SK-N-SH treated with all-trans-retinoic acid at 6 μM for 48 hours (cell line): Measurements from ENCODE around the gene CCND1.

Experiments used
- ATAC-seq: fragments of 200-7000 bp; cut with Tn5 transposase; 3 replicates; pipeline ENCODE4 v1.9.1; 2020; ENCODE audit warnings: mild to moderate bottlenecking, moderate library complexity
- ARNTL ChIP-seq: fragments of 450-650 bp; formaldehyde crosslinking; IDR thresholded peaks from 2 replicates; pipeline ENCODE4 v1.5.0; 2020; ENCODE audit warnings: low read depth, mild to moderate bottlenecking, moderate library complexity, borderline replicate concordance
- CSDC2 ChIP-seq: fragments of 250-450 bp; sonication (Bioruptor Pico); IDR thresholded peaks from 2 replicates; pipeline ENCODE4 v1.5.0; 2020; ENCODE audit warnings: mild to moderate bottlenecking, moderate library complexity
- ESRRG ChIP-seq: fragments of 250-450 bp; sonication (Bioruptor Pico); IDR thresholded peaks from 2 replicates; pipeline ENCODE4 v1.6.1; 2021; ENCODE audit warnings: mild to moderate bottlenecking
- GLIS3 ChIP-seq: fragments of 250-450 bp; sonication (Bioruptor Pico); IDR thresholded peaks from 2 replicates; pipeline ENCODE4 v1.5.0; 2020; ENCODE audit warnings: mild to moderate bottlenecking, moderate library complexity
- ISL1 ChIP-seq: fragments of 250-450 bp; sonication (Bioruptor Pico); IDR thresholded peaks from 2 replicates; pipeline ENCODE4 v2.1.2; 2022; ENCODE audit warnings: mild to moderate bottlenecking, moderate library complexity
- OSR1 ChIP-seq: fragments of 250-450 bp; sonication (Bioruptor Pico); IDR thresholded peaks from 2 replicates; pipeline ENCODE4 v1.8.0; 2022; ENCODE audit warnings: moderate library complexity, mild to moderate bottlenecking, inconsistent platforms
- PPARA ChIP-seq: fragments of 250-450 bp; sonication (Bioruptor Pico); IDR thresholded peaks from 2 replicates; pipeline ENCODE4 v1.5.0; 2020; ENCODE audit warnings: mild to moderate bottlenecking, borderline replicate concordance
- RARB ChIP-seq: fragments of 250-450 bp; sonication (Bioruptor Pico); IDR thresholded peaks from 2 replicates; pipeline ENCODE4 v1.8.0; 2021; ENCODE audit warnings: mild to moderate bottlenecking, moderate library complexity
- SNAI2 ChIP-seq: fragments of 250-450 bp; sonication (Bioruptor Pico); IDR thresholded peaks from 2 replicates; pipeline ENCODE4 v1.5.0; 2020; ENCODE audit warnings: mild to moderate bottlenecking, moderate library complexity
- TCF4 ChIP-seq: fragments of 250-450 bp; sonication (Bioruptor Pico); IDR thresholded peaks from 2 replicates; pipeline ENCODE4 v1.8.0; 2021; ENCODE audit warnings: mild to moderate bottlenecking, moderate library complexity, borderline replicate concordance
- TOX ChIP-seq: fragments of 250-450 bp; sonication (Bioruptor Pico); IDR thresholded peaks from 2 replicates; pipeline ENCODE4 v1.8.0; 2021; ENCODE audit warnings: mild to moderate bottlenecking, moderate library complexity, borderline replicate concordance
- ZC3H10 ChIP-seq: fragments of 250-450 bp; sonication (Bioruptor Pico); IDR thresholded peaks from 2 replicates; pipeline ENCODE4 v1.5.1; 2021; ENCODE audit warnings: mild to moderate bottlenecking, moderate library complexity
- ZFP3 ChIP-seq: fragments of 250-450 bp; sonication (Bioruptor Pico); IDR thresholded peaks from 2 replicates; pipeline ENCODE4 v1.5.0; 2020; ENCODE audit warnings: mild to moderate bottlenecking, moderate library complexity
- ZFP30 ChIP-seq: fragments of 450-650 bp; formaldehyde crosslinking; IDR thresholded peaks from 2 replicates; pipeline ENCODE4 v1.5.0; 2022; ENCODE audit warnings: mild to moderate bottlenecking, moderate library complexity
- ZNF565 ChIP-seq: fragments of 450-650 bp; formaldehyde crosslinking; conservative IDR thresholded peaks from 2 replicates; pipeline ENCODE4 v1.5.0; 2020; ENCODE audit warnings: low read depth, mild to moderate bottlenecking, moderate library complexity
- ZNF70 ChIP-seq: fragments of 450-650 bp; formaldehyde crosslinking; IDR thresholded peaks from 2 replicates; pipeline ENCODE4 v1.5.0; 2020; ENCODE audit warnings: mild to moderate bottlenecking, moderate library complexity
- ZNF8 ChIP-seq: fragments of 450-650 bp; formaldehyde crosslinking; IDR thresholded peaks from 2 replicates; pipeline ENCODE4 v1.5.0; 2020; ENCODE audit warnings: mild to moderate bottlenecking, moderate library complexity
- TF ChIP-seq, protein P1 (sequence below): fragments of 250-450 bp; sonication (Bioruptor Pico); IDR thresholded peaks from 2 replicates; pipeline ENCODE4 v1.5.0; 2020; ENCODE audit warnings: mild to moderate bottlenecking, moderate library complexity
- TF ChIP-seq, protein P2 (sequence below): fragments of 250-450 bp; sonication (Bioruptor Pico); IDR thresholded peaks from 2 replicates; pipeline ENCODE4 v1.5.1; 2021; ENCODE audit warnings: mild to moderate bottlenecking, moderate library complexity
- TF ChIP-seq, protein P3 (sequence below): fragments of 250-450 bp; sonication (Bioruptor Pico); IDR thresholded peaks from 2 replicates; pipeline ENCODE4 v1.5.1; 2020; ENCODE audit warnings: low read depth, mild to moderate bottlenecking, moderate library complexity
- TF ChIP-seq, protein P4 (sequence below): fragments of 250-450 bp; sonication (Bioruptor Pico); IDR thresholded peaks from 2 replicates; pipeline ENCODE4 v1.8.0; 2020; ENCODE audit warnings: mild to moderate bottlenecking, moderate library complexity, borderline replicate concordance

The CCND1 gene

DNA sequence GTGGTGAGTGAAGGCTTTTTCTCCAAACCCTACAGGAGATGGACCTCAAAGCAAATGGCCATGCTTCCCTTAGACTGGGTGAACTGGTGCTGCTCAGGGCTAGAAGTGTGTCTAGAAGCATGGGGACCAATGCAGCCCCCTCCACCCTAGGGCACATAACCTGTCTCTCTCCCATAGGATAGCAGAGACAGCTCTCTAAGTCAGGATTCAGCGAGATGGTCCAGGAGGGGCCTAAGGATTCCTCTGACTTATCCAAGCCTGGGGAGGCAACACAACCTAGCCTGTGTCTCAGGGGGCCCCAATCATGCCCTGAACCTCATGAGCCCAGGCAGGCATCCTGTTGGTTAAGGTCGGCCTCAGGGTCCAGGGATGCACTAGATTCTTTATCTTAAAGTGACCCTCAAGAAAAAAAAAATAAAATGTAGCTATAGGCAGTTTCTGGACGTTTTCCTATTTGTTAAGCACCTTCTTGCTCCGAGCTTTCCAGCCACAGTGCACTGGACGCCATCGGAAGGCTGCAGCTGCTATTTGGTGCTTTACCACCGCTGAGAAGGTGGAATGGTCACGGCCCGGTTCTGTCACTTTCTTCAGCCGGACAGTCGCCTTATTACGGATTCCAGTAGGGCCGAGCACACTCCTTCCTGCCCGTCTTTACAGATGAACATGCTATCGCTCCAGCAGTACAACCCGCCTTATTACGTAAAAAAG, 5.0 kb upstream of the CCND1 start:
- TF ChIP-seq ARNTL (CRISPR knock-in tag) (no peak), PPARA (CRISPR knock-in tag) (no peak), ZNF8 (CRISPR knock-in tag) (no peak), GLIS3 (CRISPR knock-in tag) (no peak), ESRRG (CRISPR knock-in tag) (no peak), CSDC2 (no peak), ZNF565 (CRISPR knock-in tag) (no peak)
- TF ChIP-seq, protein P1, sequence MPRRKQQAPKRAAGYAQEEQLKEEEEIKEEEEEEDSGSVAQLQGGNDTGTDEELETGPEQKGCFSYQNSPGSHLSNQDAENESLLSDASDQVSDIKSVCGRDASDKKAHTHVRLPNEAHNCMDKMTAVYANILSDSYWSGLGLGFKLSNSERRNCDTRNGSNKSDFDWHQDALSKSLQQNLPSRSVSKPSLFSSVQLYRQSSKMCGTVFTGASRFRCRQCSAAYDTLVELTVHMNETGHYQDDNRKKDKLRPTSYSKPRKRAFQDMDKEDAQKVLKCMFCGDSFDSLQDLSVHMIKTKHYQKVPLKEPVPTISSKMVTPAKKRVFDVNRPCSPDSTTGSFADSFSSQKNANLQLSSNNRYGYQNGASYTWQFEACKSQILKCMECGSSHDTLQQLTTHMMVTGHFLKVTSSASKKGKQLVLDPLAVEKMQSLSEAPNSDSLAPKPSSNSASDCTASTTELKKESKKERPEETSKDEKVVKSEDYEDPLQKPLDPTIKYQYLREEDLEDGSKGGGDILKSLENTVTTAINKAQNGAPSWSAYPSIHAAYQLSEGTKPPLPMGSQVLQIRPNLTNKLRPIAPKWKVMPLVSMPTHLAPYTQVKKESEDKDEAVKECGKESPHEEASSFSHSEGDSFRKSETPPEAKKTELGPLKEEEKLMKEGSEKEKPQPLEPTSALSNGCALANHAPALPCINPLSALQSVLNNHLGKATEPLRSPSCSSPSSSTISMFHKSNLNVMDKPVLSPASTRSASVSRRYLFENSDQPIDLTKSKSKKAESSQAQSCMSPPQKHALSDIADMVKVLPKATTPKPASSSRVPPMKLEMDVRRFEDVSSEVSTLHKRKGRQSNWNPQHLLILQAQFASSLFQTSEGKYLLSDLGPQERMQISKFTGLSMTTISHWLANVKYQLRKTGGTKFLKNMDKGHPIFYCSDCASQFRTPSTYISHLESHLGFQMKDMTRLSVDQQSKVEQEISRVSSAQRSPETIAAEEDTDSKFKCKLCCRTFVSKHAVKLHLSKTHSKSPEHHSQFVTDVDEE (CRISPR knock-in tag), result no peak
- no peak for ATAC-seq

DNA sequence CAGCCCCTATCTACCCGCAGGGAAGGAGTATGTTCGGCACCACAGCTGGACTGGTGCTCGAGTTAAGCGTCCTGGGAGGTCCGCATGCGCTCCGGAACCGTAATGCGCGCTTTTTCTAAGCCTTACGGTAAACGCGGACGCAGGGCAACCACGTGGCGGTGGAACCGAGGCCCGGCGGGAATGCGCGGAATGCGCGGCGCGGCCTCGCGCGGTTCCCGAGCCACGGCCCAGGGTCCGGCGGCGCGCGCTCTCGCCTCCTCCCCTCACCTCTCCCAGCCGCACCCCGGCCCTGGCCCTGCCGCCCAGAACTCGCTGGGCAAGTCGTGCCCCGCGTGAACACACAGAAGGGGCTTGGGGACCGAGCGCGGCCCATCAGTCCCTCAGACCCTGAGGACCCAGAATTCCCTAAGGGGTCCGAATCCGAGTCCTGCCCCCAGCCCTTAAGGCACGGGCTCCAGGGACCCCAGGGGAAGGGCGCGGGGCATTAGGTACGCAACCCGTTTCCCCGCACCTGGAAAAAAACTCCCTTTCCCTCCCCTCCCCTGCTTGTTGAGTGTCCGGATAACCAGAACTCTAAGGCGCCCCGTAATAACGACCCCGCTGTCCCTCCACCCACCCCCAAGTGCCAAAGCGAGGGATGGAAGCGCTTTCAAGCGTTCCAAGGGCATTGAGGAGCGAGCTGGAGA, 4.3 kb upstream of the CCND1 start:
- TF ChIP-seq SNAI2 (CRISPR knock-in tag) (no peak), ZC3H10 (CRISPR knock-in tag) (no peak), TOX (no peak), ZFP30 (CRISPR knock-in tag) (no peak), TCF4 (CRISPR knock-in tag) (no peak), ZNF565 (CRISPR knock-in tag) (no peak), CSDC2 (no peak), ARNTL (CRISPR knock-in tag) (no peak), OSR1 (CRISPR knock-in tag) (no peak), ZFP3 (no peak), RARB (no peak), ZNF70 (CRISPR knock-in tag) (no peak), ZNF8 (CRISPR knock-in tag) (no peak), ISL1 (CRISPR knock-in tag) (no peak)
- TF ChIP-seq, protein P2, sequence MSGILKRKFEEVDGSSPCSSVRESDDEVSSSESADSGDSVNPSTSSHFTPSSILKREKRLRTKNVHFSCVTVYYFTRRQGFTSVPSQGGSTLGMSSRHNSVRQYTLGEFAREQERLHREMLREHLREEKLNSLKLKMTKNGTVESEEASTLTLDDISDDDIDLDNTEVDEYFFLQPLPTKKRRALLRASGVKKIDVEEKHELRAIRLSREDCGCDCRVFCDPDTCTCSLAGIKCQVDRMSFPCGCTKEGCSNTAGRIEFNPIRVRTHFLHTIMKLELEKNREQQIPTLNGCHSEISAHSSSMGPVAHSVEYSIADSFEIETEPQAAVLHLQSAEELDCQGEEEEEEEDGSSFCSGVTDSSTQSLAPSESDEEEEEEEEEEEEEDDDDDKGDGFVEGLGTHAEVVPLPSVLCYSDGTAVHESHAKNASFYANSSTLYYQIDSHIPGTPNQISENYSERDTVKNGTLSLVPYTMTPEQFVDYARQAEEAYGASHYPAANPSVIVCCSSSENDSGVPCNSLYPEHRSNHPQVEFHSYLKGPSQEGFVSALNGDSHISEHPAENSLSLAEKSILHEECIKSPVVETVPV (CRISPR knock-in tag), result no peak
- TF ChIP-seq, protein P3, sequence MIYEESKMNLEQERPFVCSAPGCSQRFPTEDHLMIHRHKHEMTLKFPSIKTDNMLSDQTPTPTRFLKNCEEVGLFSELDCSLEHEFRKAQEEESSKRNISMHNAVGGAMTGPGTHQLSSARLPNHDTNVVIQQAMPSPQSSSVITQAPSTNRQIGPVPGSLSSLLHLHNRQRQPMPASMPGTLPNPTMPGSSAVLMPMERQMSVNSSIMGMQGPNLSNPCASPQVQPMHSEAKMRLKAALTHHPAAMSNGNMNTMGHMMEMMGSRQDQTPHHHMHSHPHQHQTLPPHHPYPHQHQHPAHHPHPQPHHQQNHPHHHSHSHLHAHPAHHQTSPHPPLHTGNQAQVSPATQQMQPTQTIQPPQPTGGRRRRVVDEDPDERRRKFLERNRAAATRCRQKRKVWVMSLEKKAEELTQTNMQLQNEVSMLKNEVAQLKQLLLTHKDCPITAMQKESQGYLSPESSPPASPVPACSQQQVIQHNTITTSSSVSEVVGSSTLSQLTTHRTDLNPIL, result no peak
- no peak for ATAC-seq

DNA sequence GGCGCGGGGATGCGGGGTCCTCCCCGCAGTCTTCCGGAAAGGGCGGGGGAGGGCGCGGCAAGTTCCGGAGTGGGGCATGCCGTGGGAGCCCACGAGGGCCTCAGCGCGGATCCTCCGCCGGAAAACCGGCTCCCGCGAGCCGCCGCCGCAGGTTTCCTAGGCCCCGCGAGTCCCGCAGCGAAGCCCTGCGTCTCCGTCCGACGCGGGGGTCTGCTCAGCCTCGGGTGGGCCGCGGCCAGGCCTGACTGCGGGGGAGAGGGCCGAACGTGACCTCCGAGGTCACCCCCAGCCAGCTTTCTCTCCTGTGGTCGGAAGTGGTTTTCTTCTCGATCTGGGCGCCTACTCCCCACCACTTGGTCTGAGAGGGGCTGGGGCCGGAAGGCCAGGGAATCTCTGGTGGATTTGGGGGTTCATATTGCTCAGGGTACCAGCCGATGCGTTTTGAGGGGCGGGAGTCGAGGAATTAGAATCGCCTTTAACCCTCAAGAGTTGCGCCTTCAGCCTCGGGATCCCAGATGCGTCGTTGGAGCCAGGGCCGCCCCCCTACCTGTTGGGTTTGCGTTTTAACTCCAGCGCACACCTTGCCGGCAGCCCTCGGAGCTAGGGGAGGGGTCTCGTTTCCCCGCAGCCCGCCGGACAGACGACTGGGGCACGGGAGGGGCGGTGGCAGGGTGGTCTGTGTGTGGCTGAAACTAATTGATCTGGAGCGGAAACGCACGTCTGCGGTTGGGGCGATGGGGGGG, 3.6 kb upstream of the CCND1 start:
- TF ChIP-seq GLIS3 (CRISPR knock-in tag), result no peak
- TF ChIP-seq CSDC2, result no peak
- TF ChIP-seq TCF4 (CRISPR knock-in tag), result no peak
- no peak for TF ChIP-seq TOX
- TF ChIP-seq ESRRG (CRISPR knock-in tag), result no peak
- TF ChIP-seq, protein P4, sequence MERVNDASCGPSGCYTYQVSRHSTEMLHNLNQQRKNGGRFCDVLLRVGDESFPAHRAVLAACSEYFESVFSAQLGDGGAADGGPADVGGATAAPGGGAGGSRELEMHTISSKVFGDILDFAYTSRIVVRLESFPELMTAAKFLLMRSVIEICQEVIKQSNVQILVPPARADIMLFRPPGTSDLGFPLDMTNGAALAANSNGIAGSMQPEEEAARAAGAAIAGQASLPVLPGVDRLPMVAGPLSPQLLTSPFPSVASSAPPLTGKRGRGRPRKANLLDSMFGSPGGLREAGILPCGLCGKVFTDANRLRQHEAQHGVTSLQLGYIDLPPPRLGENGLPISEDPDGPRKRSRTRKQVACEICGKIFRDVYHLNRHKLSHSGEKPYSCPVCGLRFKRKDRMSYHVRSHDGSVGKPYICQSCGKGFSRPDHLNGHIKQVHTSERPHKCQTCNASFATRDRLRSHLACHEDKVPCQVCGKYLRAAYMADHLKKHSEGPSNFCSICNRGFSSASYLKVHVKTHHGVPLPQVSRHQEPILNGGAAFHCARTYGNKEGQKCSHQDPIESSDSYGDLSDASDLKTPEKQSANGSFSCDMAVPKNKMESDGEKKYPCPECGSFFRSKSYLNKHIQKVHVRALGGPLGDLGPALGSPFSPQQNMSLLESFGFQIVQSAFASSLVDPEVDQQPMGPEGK, result no peak
- TF ChIP-seq, all 23 proteins: peak for 0

More for the DNA sequence above, 3.6 kb upstream of the CCND1 start:
- no peak for ATAC-seq
